Stomach (tissue), 9 donors: ENCODE data around the gene CCDC124. TPM values are rescaled to one million over a fixed set of nuclear protein-coding genes. Genes with fewer than 3 reads are reported as not detected.

Experiments
- DNase-seq, 2 donors: peaks; one replicate each; pipeline versions ENCODE4 v3.0.0 to v3.0.0-alpha.2; 2013 to 2019
- H3K27ac ChIP-seq, 5 donors: fragments of 200-600 bp in 4 of 5; sonication (generic) in 4 of 5; one replicate each; pipeline ENCODE4 v1.5.1; 2013 to 2019; ENCODE audit warnings: mild to moderate bottlenecking in 1 of 5, moderate library complexity in 1 of 5
- H3K27me3 ChIP-seq, 3 donors: fragments of 200-600 bp; sonication (generic); one replicate each; pipeline ENCODE4 v1.5.1; 2017 to 2019; ENCODE audit warnings: mixed run types in 1 of 3
- H3K36me3 ChIP-seq, 4 donors: fragments of 200-600 bp; sonication (generic); 1 replicate in 3 of 4; 2 replicates in 1 of 4; pipeline ENCODE4 v1.5.1; 2016 to 2019
- H3K4me1 ChIP-seq, 4 donors: fragments of 200-600 bp; sonication (generic); one replicate each; pipeline ENCODE4 v1.5.1; 2016 to 2019
- H3K4me3 ChIP-seq, 4 donors: fragments of 200-600 bp; sonication (generic) in 3 of 4; one replicate each; pipeline ENCODE4 v1.5.1; 2016 to 2019; ENCODE audit warnings: mild to moderate bottlenecking in 1 of 4
- H3K9me3 ChIP-seq, 4 donors: fragments of 200-600 bp; sonication (generic); one replicate each; pipeline ENCODE4 v1.5.1; 2016 to 2019
- CTCF ChIP-seq, 7 experiments: fragments of 450-650 bp in 4 of 7; fragments of 200-600 bp in 3 of 7; sonication (generic) in 3 of 7; IDR thresholded peaks; one replicate each; pipeline ENCODE4 v1.5.1; 2016 to 2019; ENCODE audit warnings: antibody characterized with exemption in 7 of 7, control low read depth in 2 of 7, mild to moderate bottlenecking in 1 of 7
- EP300 ChIP-seq: sonication (generic); formaldehyde crosslinking; IDR thresholded peaks from one replicate; pipeline ENCODE4 v1.6.1; 2017; ENCODE audit warnings: antibody characterized with exemption
- POLR2A ChIP-seq, 4 donors: fragments of 450-650 bp; IDR thresholded peaks; one replicate each; pipeline ENCODE4 v1.6.1; 2016; ENCODE audit warnings: antibody characterized with exemption in 4 of 4, control low read depth in 2 of 4, mild to moderate bottlenecking in 1 of 4, moderate library complexity in 1 of 4
- POLR2AphosphoS5 ChIP-seq, 3 donors: sonication (generic); formaldehyde crosslinking; IDR thresholded peaks; one replicate each; pipeline ENCODE4 v1.6.1; 2016; ENCODE audit warnings: antibody characterized with exemption in 3 of 3
- WGBS, 5 donors: extraction: QIAGEN DNeasy Blood & Tissue Kit in 3 of 5; methylation state at CpG; one replicate each; pipeline versions ENCODE4 v1.1.5 to v1.1.7; 2013 to 2018; 5-methylcytosine and 5-hydroxymethylcytosine counted together
- intact Hi-C: fragments of 100-400 bp; cut with DNase I; formaldehyde crosslinking; loops from one replicate; pipeline ENCODE4 v1.15.1; 2023; ENCODE audit warnings: low total_unique reads
- polyA plus RNA-seq, 3 donors: library from polyadenylated mRNA; stranded (reverse); fragments of 200-250 nt; gene quantifications; one replicate each; pipeline ENCODE4 v1.2.3, GENCODE V29; 2013
- total RNA-seq, 5 donors: library from RNA; depleted of rRNA; stranded (reverse); fragments of >200 nt; gene quantifications; one replicate each; pipeline versions ENCODE4 v1.1.0 to v1.2.3, GENCODE V29; 2014 to 2016
- donor health status: healthy with polysubstance abuse.
- donor health status: Bipolar disorder and iron deficiency.
- donor health status: healthy.

Gene CCDC124
- total and polyA plus RNA-seq, 8 donors, result 15.8 to 149 (median 89.3) TPM

- intact Hi-C loops, result no loop called here
- peak within 1 kb of the TSS in 3 of 4 donors; percentile 16 to 28 (median 19) for H3K4me3 ChIP-seq
- no peak for TF ChIP-seq POLR2A (IDR thresholded peaks at IDR 0.05)
- no peak for TF ChIP-seq CTCF (IDR thresholded peaks at IDR 0.05)
- no peak for TF ChIP-seq POLR2AphosphoS5 (IDR thresholded peaks at IDR 0.05)
- no peak for TF ChIP-seq EP300
- no peak within 1 kb of the TSS for H3K27ac ChIP-seq
- no peaks in the 10 kb centered on the region for H3K36me3 ChIP-seq
- DNase-seq, result peak in 1 of 2 donors; percentile 69
- peaks cover 0 to 13% (median 2%) of the 10 kb centered on the region in 4 donors for H3K4me1 ChIP-seq
- H3K9me3 ChIP-seq, result no peaks in the 10 kb centered on the region
- 5 to 21% (median 15%) methylated on average over 17 to 58 of the region's 59 CpGs for WGBS, 5 donors
- H3K27me3 ChIP-seq, result peaks cover 6 to 86% (median 43%) of the 10 kb centered on the region in 3 donors
Measured at GRCh38 chr19:17966550-17967256, 33.9 kb downstream of the CCDC124 start, which contains the start of gene KCNN1. Gene KCNN1 (plus strand): TSS chr19:17967107. CDS start chr19:17973889, 6,782 bp downstream.

GRCh38 chr19:17967257-17968051 lies 34.6 kb downstream of the CCDC124 start:
- peak overlapping the region in 3 of 4 donors; percentile 16 to 28 (median 19) for H3K4me3 ChIP-seq
- no peaks in the 10 kb centered on the region for H3K36me3 ChIP-seq
- DNase-seq, result peak in 1 of 2 donors; percentile 46

GRCh38 chr19:17968362-17968761 lies 35.5 kb downstream of the CCDC124 start:
- no peaks in the 10 kb centered on the region for H3K9me3 ChIP-seq
- no peak overlapping the region for H3K27ac ChIP-seq
- 61 to 71% (median 69%) methylated on average over 3 to 4 of the region's 4 CpGs for WGBS, 5 donors
- no peak for DNase-seq
- no peaks in the 10 kb centered on the region for H3K36me3 ChIP-seq
- TF ChIP-seq EP300 (no peak), POLR2A (IDR thresholded peaks at IDR 0.05) (no peak), CTCF (IDR thresholded peaks at IDR 0.05) (no peak), POLR2AphosphoS5 (IDR thresholded peaks at IDR 0.05) (no peak)
- intact Hi-C loops, result no loop called here
- no peak overlapping the region for H3K4me3 ChIP-seq
- H3K27me3 ChIP-seq, result peaks cover 6 to 71% (median 43%) of the 10 kb centered on the region in 3 donors
- peaks cover 0 to 13% (median 2%) of the 10 kb centered on the region in 4 donors for H3K4me1 ChIP-seq

More at GRCh38 chr19:17967257-17968051, 34.6 kb downstream of the CCDC124 start:
- Histone ChIP-seq H3K4me1 (peaks cover 0 to 13% (median 2%) of the 10 kb centered on the region in 4 donors), H3K9me3 (no peaks in the 10 kb centered on the region), H3K27me3 (peaks cover 6 to 79% (median 43%) of the 10 kb centered on the region in 3 donors), H3K27ac (no peak overlapping the region)
- intact Hi-C loops, result no loop called here
- TF ChIP-seq POLR2AphosphoS5 (IDR thresholded peaks at IDR 0.05) (no peak), EP300 (no peak)
- WGBS, 5 donors, result 4 to 16% (median 13%) methylated on average over 23 to 35 of the region's 35 CpGs

GRCh38 chr19:17969096-17969792 lies 36.4 kb downstream of the CCDC124 start:
- no peak overlapping the region for H3K4me3 ChIP-seq
- peaks cover 0 to 13% (median 2%) of the 10 kb centered on the region in 4 donors for H3K4me1 ChIP-seq
- H3K27ac ChIP-seq, result no peak overlapping the region
- intact Hi-C loops, result no loop called here
- peaks cover 6 to 62% (median 40%) of the 10 kb centered on the region in 3 donors for H3K27me3 ChIP-seq
- DNase-seq, result no peak
- 77 to 86% (median 84%) methylated on average over 13 to 19 of the region's 19 CpGs for WGBS, 5 donors
- no peaks in the 10 kb centered on the region for H3K36me3 ChIP-seq
- H3K9me3 ChIP-seq, result no peaks in the 10 kb centered on the region
- TF ChIP-seq CTCF (IDR thresholded peaks at IDR 0.05) (no peak), POLR2A (IDR thresholded peaks at IDR 0.05) (no peak), EP300 (no peak), POLR2AphosphoS5 (IDR thresholded peaks at IDR 0.05) (no peak)
